HT1080 (cell line): ENCODE measurements around the gene ITGB8. TPM values are rescaled to one million over a fixed set of nuclear protein-coding genes. Genes with fewer than 3 reads are reported as not detected.
"Not testable (repeated sequence)": the region's sequence is repeated elsewhere in the genome, so short reads cannot be mapped to it uniquely, and the experiment has no call there.

Experiments used
- DNase-seq: peaks from one replicate; pipeline ENCODE4 v3.0.0-alpha.2; 2015; ENCODE audit warnings: low read depth
- total RNA-seq: library from RNA; depleted of rRNA; stranded (reverse); fragments of >200 nt; shearing (Covaris generic); gene quantifications from 2 replicates; pipeline ENCODE4 v1.2.3, GENCODE V29; 2014

The ITGB8 gene
- total RNA-seq, 1 experiment from 2014 or later = 1.1 TPM

- DNase-seq = no peak
Measured at GRCh38 chr7:20381406-20382034, 50.8 kb downstream of the ITGB8 start.

DNA sequence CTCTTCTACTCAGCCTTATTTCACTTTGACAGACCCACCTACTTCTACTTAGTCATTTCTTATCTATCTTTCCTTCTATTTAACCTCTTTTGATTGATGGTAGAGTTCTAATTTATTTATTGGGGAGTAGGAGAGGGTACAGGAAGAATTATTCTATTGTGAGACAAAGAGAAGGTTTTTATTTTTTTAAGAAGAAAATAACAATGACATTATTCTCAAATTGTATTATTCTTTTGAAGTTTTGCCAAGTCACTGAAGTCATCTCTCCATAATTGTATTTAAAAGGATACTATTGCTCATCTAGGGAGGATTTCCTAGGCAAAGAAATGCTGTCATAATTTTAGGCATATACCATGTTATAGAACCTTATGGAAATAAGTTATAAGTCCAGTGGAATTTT is 52.7 kb downstream of the ITGB8 start:
- no peak for DNase-seq

GRCh38 chr7:20385126-20385525 is 54.4 kb downstream of the ITGB8 start:
- peak; percentile 67 for DNase-seq

DNA sequence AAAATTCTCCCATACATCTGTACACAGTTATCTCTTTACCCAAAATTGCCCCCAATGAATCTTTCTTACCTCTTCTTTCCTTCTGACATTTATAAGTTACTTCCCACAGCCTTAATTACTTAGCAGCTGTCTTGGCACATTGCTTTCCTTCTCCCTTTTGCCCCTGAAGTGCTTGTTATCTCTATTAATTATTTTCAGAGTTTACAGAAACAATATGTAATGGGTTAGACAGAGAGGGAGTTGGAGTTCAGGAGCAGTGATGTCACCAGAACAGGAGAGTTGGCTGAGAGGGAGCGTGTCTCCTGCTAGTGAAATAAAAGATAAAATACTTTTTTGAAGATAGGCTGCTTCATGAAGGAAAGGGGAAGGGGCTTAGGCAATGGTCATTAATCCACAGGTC is 57.4 kb downstream of the ITGB8 start:
- no peak for DNase-seq

- DNase-seq = not testable (repeated sequence)
Measured at GRCh38 chr7:20389192-20389591, 58.5 kb downstream of the ITGB8 start.

GRCh38 chr7:20393021-20393610 is 62.4 kb downstream of the ITGB8 start:
- no peak for DNase-seq

DNA sequence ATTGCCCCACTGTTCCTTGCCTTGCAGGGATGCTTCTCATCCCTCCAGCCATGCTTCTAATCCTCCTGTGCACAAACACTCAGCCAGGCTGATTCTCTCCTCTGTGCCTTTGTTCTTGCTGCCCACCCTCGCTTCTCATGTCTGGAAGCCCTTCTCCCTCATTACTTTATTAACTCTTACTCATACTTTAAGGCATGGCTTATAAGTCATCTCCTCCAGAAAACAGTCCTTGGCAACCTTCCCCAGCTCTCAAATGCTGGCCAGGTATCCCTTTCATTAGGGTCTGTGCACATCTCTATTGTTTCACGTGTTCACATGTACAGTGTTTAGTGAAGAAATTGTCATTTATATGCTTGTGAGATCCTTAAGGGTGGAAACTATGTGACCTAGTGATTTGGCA is 62.9 kb downstream of the ITGB8 start:
- no peak for DNase-seq

- no peak for DNase-seq
Measured at GRCh38 chr7:20394284-20394683, 63.6 kb downstream of the ITGB8 start.

DNA sequence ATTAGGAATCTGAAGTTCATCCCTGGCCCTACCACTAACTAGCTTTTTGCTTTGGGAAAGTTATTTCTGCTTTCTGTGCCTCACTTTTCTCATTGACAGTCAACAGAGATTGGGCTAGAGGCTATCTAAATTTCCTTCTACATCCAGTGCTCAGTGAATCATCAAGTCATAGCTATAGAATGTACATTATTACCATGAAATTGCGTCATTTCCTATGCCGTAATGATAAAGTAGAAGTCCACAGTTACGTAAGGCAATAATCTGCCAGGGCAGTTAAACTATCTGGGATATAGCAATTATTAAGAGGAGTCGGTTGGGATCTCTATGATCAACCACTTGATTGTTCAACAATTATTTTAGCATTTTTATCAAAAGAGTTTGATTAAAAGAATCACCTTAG is 64.4 kb downstream of the ITGB8 start:
- peak; percentile 19 for DNase-seq

- DNase-seq = no peak
Measured at GRCh38 chr7:20395511-20395910, 64.8 kb downstream of the ITGB8 start.

DNA sequence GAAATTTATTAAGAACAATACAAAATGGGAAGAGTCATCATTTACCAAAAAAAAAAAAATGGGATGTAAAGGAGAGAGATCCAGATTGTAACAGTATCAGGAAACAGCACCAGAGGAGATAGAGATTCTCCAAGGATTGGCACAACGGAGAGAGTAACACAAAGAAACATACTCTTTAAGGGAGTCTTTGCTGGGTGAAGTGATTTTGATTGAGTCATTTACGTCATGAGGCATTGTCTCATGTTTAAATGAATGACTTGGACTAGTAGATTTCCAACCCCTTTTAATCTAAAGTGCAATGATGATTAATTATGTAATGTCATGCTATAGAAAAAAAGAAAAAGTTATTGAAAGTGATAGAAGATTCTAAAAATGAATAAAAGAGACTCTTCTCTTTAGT is 68.8 kb downstream of the ITGB8 start:
- peak; percentile 50 for DNase-seq

DNA sequence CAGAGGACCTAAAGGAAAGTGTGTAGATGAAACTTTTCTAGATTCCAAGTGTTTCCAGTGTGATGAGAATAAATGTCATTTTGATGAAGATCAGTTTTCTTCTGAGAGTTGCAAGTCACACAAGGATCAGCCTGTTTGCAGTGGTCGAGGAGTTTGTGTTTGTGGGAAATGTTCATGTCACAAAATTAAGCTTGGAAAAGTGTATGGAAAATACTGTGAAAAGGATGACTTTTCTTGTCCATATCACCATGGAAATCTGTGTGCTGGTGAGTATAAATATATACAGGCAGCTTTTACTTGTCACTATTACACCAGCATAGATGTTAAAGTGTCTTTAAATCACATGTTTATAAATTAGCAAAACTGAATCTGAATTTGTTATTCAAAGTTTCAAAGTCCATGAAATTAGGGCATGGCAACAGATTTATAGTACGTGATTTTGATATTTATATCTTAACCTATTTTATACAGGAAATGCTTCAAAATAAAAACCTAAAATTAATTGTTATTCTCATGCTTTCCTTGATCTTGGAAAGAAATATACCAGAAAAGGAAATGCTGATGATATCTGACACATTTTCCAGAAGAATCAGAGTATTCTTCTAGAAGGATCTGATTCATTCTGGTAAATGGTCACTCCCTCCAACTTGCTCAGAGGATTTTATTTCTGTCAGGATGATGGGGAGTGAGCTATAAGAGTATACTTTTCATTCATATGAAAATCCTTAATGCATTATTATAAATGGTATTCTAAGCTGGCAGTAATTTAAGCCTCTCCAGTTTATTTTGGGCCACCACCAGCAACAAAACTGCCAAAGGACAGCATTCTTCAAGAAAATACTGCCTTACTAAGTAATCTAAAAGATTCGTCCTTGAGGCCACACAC is 71.4 kb downstream of the ITGB8 start:
- DNase-seq = no peak

DNA sequence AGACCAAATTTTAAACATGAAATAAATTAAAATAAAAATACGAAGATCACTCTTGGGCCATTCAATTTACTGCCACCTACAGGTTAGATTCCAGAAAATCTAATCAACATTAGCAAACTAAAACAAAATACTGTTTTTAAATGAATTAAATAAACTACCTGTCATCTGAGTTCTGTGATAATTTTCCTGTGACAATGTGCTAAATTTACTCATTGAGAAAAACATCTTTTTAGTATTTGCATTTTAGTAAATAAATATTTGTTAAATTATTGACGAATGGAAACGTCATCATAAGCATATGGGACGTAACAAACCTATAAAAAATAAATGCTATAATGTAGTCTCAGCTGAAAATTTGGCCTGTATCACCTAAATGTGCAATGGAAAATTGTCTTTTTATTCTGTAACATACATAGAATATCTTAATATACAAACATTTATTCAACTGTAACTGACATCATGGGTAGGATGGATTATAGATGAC is 72.1 kb downstream of the ITGB8 start:
- DNase-seq = no peak

DNA sequence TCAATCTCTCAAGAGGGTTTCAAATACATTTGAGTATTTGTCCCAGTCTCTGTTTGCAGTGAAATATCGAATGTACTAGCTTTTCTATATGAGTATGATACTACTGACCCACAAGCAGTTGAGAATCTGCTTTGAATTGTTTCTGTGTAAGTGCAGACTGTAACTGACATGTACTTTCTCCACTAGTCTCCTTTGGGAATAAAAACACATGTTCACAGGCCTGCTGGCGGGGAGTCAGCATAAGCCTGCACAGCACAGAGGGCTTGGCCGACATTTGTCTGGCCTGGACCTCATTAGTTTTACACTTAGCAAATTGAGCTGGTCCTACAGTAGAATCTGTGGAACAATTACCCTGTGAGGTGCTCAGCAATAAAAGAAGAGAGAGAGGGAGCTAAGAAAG is 72.6 kb downstream of the ITGB8 start:
- no peak for DNase-seq

GRCh38 chr7:20404320-20404719 is 73.6 kb downstream of the ITGB8 start:
- no peak for DNase-seq

GRCh38 chr7:20407585-20408466 is 77.1 kb downstream of the ITGB8 start:
- DNase-seq = peak; percentile 58

- no peak for DNase-seq
Measured at GRCh38 chr7:20408467-20408826, 77.7 kb downstream of the ITGB8 start.

DNA sequence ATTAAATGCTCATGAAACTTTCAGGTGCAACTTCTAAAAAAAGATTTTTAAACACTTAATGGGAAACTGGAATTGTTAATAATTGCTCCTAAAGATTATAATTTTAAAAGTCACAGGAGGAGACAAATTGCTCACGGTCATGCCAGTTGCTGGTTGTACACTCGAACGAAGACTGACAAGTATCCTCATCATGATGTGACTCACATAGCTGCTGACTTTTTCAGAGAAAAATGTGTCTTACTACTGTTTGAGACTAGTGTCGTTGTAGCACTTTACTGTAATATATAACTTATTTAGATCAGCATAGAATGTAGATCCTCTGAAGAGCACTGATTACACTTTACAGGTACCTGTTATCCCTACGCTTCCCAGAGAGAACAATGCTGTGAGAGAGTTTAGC is 79.3 kb downstream of the ITGB8 start:
- no peak for DNase-seq

DNA sequence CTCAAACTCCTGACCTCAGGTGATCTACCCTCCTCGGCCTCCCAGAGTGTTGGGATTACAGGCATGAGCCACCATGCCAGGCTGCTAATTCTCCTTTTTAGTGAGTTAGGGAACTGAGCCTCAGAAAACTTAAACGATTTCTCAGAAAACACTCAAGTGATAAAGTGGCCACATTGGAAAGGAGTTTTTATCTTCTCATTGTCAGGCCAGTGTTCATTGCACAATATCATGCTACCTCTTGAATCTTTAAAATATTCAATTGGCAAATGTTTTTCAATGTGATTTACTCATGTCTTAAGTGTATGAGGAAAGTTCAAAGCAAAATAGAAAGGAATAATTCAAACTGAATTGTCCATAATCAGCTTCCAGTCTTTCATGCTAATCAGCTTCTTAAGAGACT is 80.7 kb downstream of the ITGB8 start:
- DNase-seq = no peak

- no peak for DNase-seq
Measured at GRCh38 chr7:20412032-20412431, 81.3 kb downstream of the ITGB8 start.

DNA sequence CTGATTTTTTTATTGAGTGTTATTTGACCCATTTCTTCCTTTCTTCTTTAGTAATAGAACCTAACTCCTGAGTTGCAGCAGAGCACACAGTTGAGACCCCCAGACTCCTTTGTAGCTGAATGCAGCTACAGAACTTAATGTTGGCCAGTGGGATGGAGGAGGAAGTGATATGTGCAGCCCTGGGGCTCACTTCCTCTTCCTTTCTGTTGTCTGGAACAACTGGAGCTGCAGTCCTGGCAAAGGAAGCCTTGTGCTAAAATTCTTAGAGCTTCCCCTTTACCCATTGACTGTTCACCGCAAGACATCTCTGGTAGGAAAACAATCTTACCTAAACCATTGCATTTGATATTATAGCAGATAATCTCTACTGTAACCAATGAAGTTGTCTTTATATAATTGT is 86.6 kb downstream of the ITGB8 start:
- no peak for DNase-seq
